GM21528 (cell line): ENCODE measurements around the gene CDH19.

Experiments used
- ATAC-seq: cut with Tn5 transposase; IDR thresholded peaks from one replicate; pipeline ENCODE4 v1.9.1; 2021; ENCODE audit warnings: mild to moderate bottlenecking, moderate library complexity; ENCODE audit not compliant: unreplicated experiment, low FRiP score

CDH19 gene

GRCh38 chr18:66571845-66572244 is 32.0 kb downstream of the CDH19 start:
- no peak for ATAC-seq

- no peak for ATAC-seq
These were observed 37.3 kb downstream of the CDH19 start for GRCh38 chr18:66566616-66567015.

GRCh38 chr18:66564236-66564635 is 39.7 kb downstream of the CDH19 start:
- no peak for ATAC-seq

- no peak for ATAC-seq
These were observed 41.6 kb downstream of the CDH19 start for GRCh38 chr18:66562279-66562678.

GRCh38 chr18:66560094-66560493 is 43.8 kb downstream of the CDH19 start:
- ATAC-seq, result no peak

- no peak for ATAC-seq
These were observed 45.1 kb downstream of the CDH19 start for GRCh38 chr18:66558773-66559172.

GRCh38 chr18:66557091-66557490 is 46.8 kb downstream of the CDH19 start:
- ATAC-seq, result no peak

GRCh38 chr18:66555585-66555984 is 48.3 kb downstream of the CDH19 start:
- ATAC-seq, result no peak

GRCh38 chr18:66553824-66554223 is 50.1 kb downstream of the CDH19 start:
- ATAC-seq, result no peak

- no peak for ATAC-seq
These were observed 53.5 kb downstream of the CDH19 start for GRCh38 chr18:66550366-66550765.

GRCh38 chr18:66548747-66549146 is 55.1 kb downstream of the CDH19 start:
- no peak for ATAC-seq

- ATAC-seq, result no peak
These were observed 69.8 kb downstream of the CDH19 start for GRCh38 chr18:66534110-66534509.

- no peak for ATAC-seq
These were observed 70.2 kb downstream of the CDH19 start for GRCh38 chr18:66533693-66534092.

- ATAC-seq, result no peak
These were observed 80.5 kb downstream of the CDH19 start for GRCh38 chr18:66523219-66523991.

- no peak for ATAC-seq
These were observed 89.9 kb downstream of the CDH19 start for GRCh38 chr18:66513996-66514395.

GRCh38 chr18:66511792-66512191 is 92.1 kb downstream of the CDH19 start:
- no peak for ATAC-seq

- ATAC-seq, result no peak
These were observed 92.6 kb downstream of the CDH19 start for GRCh38 chr18:66511289-66511688.

GRCh38 chr18:66510357-66511045 is 93.4 kb downstream of the CDH19 start:
- ATAC-seq, result no peak

- ATAC-seq, result no peak
These were observed 95.0 kb downstream of the CDH19 start for GRCh38 chr18:66508937-66509336.

GRCh38 chr18:66506178-66506577 is 97.7 kb downstream of the CDH19 start:
- no peak for ATAC-seq

- ATAC-seq, result no peak
These were observed 106.5 kb downstream of the CDH19 start for GRCh38 chr18:66497351-66497750.

GRCh38 chr18:66495844-66496243 is 108.0 kb downstream of the CDH19 start:
- ATAC-seq, result no peak
